ENCODE results near the gene SGSH.

The SGSH gene

DNA sequence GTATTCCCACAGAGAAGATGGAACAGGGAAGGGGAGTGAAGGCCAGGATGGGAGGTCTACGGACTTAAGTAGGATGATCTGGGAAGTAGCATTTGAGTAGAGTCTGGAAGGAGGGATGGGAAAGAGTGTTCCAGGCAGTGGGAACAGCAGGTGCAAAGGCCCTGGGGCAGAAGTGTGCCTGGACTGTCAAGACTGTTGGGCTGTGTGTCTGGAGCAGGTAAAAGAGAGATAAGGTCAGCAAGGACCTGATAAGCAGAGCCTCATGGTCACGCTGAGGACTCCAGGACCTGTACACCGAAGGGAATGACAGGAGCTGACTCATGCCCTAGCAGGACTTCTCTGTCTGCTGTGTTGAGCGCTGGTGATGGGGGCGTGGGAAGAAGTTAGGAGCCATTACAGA lies 51.0 kb downstream of the SGSH start:
- TF ChIP-seq, protein P1, sequence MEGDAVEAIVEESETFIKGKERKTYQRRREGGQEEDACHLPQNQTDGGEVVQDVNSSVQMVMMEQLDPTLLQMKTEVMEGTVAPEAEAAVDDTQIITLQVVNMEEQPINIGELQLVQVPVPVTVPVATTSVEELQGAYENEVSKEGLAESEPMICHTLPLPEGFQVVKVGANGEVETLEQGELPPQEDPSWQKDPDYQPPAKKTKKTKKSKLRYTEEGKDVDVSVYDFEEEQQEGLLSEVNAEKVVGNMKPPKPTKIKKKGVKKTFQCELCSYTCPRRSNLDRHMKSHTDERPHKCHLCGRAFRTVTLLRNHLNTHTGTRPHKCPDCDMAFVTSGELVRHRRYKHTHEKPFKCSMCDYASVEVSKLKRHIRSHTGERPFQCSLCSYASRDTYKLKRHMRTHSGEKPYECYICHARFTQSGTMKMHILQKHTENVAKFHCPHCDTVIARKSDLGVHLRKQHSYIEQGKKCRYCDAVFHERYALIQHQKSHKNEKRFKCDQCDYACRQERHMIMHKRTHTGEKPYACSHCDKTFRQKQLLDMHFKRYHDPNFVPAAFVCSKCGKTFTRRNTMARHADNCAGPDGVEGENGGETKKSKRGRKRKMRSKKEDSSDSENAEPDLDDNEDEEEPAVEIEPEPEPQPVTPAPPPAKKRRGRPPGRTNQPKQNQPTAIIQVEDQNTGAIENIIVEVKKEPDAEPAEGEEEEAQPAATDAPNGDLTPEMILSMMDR (IDR thresholded peaks at IDR 0.05; ENCODE audit: low read depth, low read length, missing control alignments): no peak
- no peak overlapping the region for H3K4me3 ChIP-seq (replicated peaks; ENCODE audit: low read depth, low read length)
- DNase-seq (ENCODE audit: extremely low read depth, low read depth): no peak

DNA sequence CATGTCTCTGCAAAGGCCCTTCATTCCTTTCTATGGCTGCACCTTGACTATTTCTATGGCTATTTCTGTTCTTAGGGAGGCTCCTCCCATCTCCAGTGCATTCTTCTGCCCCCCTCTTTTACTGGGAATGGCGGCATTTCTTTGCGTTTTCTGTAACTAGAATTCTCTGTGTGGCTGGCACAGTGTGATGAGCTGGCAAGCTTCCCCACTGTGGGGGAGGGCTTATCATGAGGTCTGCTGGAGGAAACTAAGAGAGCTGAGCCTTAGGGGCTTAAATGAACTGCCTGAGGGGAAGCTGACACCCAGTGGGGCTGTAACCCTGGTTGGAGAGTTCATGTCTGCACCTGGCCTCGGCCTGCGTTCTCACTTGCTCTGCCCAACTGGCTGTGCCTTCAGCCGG lies 51.8 kb downstream of the SGSH start:
- no peak overlapping the region for H3K4me3 ChIP-seq (replicated peaks; ENCODE audit: low read depth, low read length)
- no peak for DNase-seq (ENCODE audit: extremely low read depth, low read depth)
- TF ChIP-seq, protein P1 (IDR thresholded peaks at IDR 0.05; ENCODE audit: low read depth, low read length, missing control alignments): no peak

DNA sequence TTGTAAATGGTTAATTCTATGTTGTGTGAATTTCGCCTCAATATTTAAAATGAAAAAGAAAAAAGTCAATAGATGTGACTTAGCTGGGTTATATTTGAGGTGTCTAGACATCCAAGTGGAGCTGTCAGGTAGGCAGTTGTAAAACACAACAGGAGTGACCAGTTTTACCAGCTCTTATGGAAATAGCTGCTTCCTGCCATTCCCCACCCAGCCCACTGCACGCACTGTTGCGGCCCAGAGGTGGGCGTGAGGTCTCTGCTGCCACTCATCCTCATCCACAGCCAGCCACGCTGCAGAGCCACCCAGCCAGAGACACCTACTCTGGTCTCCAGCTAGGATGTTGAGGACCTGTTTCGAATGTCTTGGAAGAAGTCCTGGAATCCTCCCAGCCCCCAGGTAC lies 53.7 kb downstream of the SGSH start:
- DNase-seq (ENCODE audit: extremely low read depth, low read depth): no peak
- TF ChIP-seq, protein P1 (IDR thresholded peaks at IDR 0.05; ENCODE audit: low read depth, low read length, missing control alignments): no peak

DNA sequence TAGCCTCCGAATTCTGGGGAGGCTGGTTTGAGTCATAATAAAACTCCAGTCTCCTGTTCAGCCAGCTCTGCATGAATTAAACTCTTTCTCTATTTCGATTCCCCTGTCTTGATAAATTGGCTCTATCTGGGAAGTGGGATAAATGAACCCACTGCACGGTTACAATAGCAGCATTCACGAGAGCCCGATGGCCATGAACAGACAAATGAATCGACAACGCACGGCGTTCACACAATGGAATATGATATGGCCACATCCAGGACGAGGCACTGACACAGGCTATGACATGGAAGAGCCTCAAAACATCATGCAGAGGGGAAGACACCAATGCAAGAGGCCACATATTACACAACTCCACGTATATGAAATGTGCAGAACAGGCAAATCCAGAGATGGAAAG lies 55.9 kb downstream of the SGSH start:
- TF ChIP-seq, protein P1 (IDR thresholded peaks at IDR 0.05; ENCODE audit: low read depth, low read length, missing control alignments): no peak
- no peak overlapping the region for H3K4me3 ChIP-seq (replicated peaks; ENCODE audit: low read depth, low read length)
- no peak for DNase-seq (ENCODE audit: extremely low read depth, low read depth)

More for the DNA sequence above, 53.7 kb downstream of the SGSH start:
- no peak overlapping the region for H3K4me3 ChIP-seq (replicated peaks; ENCODE audit: low read depth, low read length)

DNA sequence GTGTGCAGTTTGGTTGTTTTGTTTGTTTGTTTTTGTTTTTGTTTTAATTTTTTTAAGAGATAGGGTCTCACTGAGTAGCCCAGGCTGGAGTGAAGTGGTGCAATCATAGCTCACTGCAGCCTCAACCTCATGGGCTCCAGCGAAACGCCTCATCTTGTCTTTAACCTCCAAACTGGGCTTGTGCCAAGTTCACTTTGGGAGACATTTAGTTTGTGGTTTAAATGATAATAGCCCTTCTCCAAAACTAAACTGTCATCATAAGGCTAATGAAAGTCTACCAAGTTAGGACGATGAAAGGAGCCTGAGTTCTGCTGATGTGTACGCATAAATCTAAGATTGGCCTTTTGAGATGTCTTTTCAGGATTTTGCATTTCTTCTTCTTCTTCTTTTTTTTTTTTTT lies 56.8 kb downstream of the SGSH start:
- TF ChIP-seq, protein P1 (IDR thresholded peaks at IDR 0.05; ENCODE audit: low read depth, low read length, missing control alignments): no peak
- no peak for DNase-seq (ENCODE audit: extremely low read depth, low read depth)
- H3K4me3 ChIP-seq (replicated peaks; ENCODE audit: low read depth, low read length): no peak overlapping the region

DNA sequence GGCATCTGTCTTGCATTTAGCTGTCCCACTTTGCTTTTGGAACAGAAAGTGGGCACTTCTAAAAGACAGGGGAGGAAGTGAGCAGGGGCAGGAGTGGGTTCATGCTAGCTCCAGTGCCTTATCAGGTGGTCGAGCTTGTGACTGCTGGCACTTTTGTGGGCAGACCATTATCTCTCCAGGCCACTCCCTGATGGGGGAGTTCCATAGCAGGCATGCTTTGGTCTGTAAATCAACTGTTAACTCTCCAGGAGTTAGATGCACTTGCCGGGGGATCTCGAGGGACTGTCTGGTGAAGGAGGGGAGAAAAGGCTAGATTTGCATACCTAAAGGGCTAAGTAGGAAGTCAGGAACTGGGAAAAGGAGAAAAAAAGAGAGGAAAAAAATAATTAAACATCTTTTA lies 59.6 kb downstream of the SGSH start:
- TF ChIP-seq, protein P1 (IDR thresholded peaks at IDR 0.05; ENCODE audit: low read depth, low read length, missing control alignments): no peak
- no peak for DNase-seq (ENCODE audit: extremely low read depth, low read depth)
- H3K4me3 ChIP-seq (replicated peaks; ENCODE audit: low read depth, low read length): no peak overlapping the region

All from HFF-Myc (cell line).